Left ventricle myocardium inferior (tissue), 1 donor: ENCODE results near the gene PPFIBP1. TPM values are rescaled to one million over a fixed set of nuclear protein-coding genes. Genes with fewer than 3 reads are reported as not detected.
"Not testable (repeated sequence)": the region's sequence is repeated elsewhere in the genome, so short reads cannot be mapped to it uniquely, and the experiment has no call there.

ENCODE experiments used
- DNase-seq: peaks from one replicate; pipeline ENCODE4 v3.0.0-alpha.2; 2020
- H3K27ac ChIP-seq: fragments of 200-600 bp; replicated peaks from 2 replicates; pipeline ENCODE4 v1.8.0; 2021
- H3K27me3 ChIP-seq: fragments of 200-600 bp; 2 replicates; pipeline ENCODE4 v1.8.0; 2021; ENCODE audit warnings: low read depth
- H3K36me3 ChIP-seq: fragments of 200-600 bp; 2 replicates; pipeline ENCODE4 v1.8.0; 2021
- H3K4me1 ChIP-seq: fragments of 200-600 bp; 2 replicates; pipeline ENCODE4 v1.8.0; 2021
- H3K4me3 ChIP-seq: fragments of 200-600 bp; 2 replicates; pipeline ENCODE4 v1.8.0; 2021; ENCODE audit warnings: mild to moderate bottlenecking, moderate library complexity
- H3K9me3 ChIP-seq: fragments of 200-600 bp; replicated peaks from 2 replicates; pipeline ENCODE4 v1.8.0; 2021
- intact Hi-C: fragments of 100-400 bp; cut with micrococcal nuclease; formaldehyde crosslinking; loops from one replicate; pipeline ENCODE4 v1.11.0; 2022
- total RNA-seq: library from RNA; stranded (reverse); fragmentation: NEBNext Ultra II Directional; extraction: Animal tissue kit (Norgen Biotek cat#: 25700); gene quantifications from one replicate; pipeline ENCODE4 v1.2.1, GENCODE V29; 2021
- TF ChIP-seq, protein P1 (sequence below): fragments of 200-600 bp; IDR thresholded peaks from 2 replicates; pipeline ENCODE4 v1.8.0; 2021; ENCODE audit warnings: antibody characterized with exemption, mild to moderate bottlenecking, borderline replicate concordance
- donor health status: DM: no; HTN: yes; CAD: no; lungs with severe emphysema.

Gene PPFIBP1
- total RNA-seq, 1 donor from 2014 or later = 258 TPM

GRCh38 chr12:27642892-27643291 lies 118.9 kb downstream of the PPFIBP1 start:
- DNase-seq, intact Hi-C loops, H3K27ac ChIP-seq, H3K27me3 ChIP-seq, H3K9me3 ChIP-seq, H3K4me3 ChIP-seq: not testable (repeated sequence)
- Histone ChIP-seq H3K4me1 (peaks cover 62% of the 10 kb centered on the region), H3K36me3 (peaks cover 24% of the 10 kb centered on the region)

GRCh38 chr12:27644158-27644845 lies 120.3 kb downstream of the PPFIBP1 start:
- intact Hi-C loops = no loop called here
- H3K9me3 ChIP-seq = no peaks in the 10 kb centered on the region
- no peak overlapping the region for H3K4me3 ChIP-seq
- no peak for DNase-seq
- TF ChIP-seq, protein P1, sequence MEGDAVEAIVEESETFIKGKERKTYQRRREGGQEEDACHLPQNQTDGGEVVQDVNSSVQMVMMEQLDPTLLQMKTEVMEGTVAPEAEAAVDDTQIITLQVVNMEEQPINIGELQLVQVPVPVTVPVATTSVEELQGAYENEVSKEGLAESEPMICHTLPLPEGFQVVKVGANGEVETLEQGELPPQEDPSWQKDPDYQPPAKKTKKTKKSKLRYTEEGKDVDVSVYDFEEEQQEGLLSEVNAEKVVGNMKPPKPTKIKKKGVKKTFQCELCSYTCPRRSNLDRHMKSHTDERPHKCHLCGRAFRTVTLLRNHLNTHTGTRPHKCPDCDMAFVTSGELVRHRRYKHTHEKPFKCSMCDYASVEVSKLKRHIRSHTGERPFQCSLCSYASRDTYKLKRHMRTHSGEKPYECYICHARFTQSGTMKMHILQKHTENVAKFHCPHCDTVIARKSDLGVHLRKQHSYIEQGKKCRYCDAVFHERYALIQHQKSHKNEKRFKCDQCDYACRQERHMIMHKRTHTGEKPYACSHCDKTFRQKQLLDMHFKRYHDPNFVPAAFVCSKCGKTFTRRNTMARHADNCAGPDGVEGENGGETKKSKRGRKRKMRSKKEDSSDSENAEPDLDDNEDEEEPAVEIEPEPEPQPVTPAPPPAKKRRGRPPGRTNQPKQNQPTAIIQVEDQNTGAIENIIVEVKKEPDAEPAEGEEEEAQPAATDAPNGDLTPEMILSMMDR = no peak
- peaks cover 38% of the 10 kb centered on the region for H3K36me3 ChIP-seq
- H3K27me3 ChIP-seq = no peaks in the 10 kb centered on the region
- peaks cover 49% of the 10 kb centered on the region for H3K4me1 ChIP-seq
- peak overlapping the region; percentile 37 for H3K27ac ChIP-seq

DNA sequence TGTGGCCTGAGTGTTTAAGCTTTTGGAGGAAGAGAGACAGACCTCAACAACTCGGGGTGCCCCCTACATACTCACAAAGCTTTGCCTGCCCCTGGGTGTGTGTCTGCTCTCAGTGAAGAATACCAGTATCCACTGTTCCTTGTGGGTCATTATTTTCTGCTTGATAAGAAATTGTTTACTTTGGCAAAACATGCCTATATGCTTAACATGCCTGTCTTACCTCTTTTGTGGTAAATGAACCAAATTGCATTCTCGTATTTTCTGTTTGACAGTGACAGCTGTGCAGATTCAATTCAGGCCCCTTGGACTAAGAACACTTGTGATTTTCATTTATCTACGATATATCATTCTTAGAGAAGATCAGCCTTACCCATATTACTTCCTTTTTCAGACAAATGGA lies 121.7 kb downstream of the PPFIBP1 start:
- TF ChIP-seq, protein P1 = no peak
- peaks cover 50% of the 10 kb centered on the region for H3K36me3 ChIP-seq
- intact Hi-C loops = no loop called here
- H3K27ac ChIP-seq = peak overlapping the region; percentile 37
- H3K9me3 ChIP-seq = no peaks in the 10 kb centered on the region
- H3K4me3 ChIP-seq = no peak overlapping the region
- no peak for DNase-seq
- peaks cover 36% of the 10 kb centered on the region for H3K4me1 ChIP-seq
- no peaks in the 10 kb centered on the region for H3K27me3 ChIP-seq

DNA sequence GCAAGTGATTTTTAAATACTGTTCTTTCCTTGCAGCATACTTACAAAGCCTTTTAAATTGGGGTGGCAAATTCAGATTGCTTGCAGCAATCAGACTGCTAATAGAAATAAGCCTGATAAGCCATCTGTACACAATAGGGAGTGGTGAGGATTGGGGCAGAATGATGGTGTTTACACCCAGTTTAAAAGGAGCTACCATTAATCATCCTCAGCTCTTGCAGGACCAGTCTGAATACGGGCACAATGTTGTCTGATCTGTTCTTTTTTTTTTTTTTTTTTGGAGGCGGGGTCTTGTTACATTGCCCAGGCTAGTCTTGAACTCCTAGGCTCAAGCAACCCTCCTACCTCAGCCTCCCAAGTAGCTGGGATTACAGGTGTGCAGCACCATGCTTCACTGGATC lies 122.1 kb downstream of the PPFIBP1 start:
- intact Hi-C loops = no loop called here
- TF ChIP-seq, protein P1 = no peak
- no peak overlapping the region for H3K4me3 ChIP-seq
- H3K36me3 ChIP-seq = peaks cover 53% of the 10 kb centered on the region
- H3K4me1 ChIP-seq = peaks cover 31% of the 10 kb centered on the region
- peak overlapping the region; percentile 37 for H3K27ac ChIP-seq
- DNase-seq = no peak
- H3K9me3 ChIP-seq = no peaks in the 10 kb centered on the region
- no peaks in the 10 kb centered on the region for H3K27me3 ChIP-seq

- Histone ChIP-seq H3K9me3 (no peaks in the 10 kb centered on the region), H3K27me3 (no peaks in the 10 kb centered on the region), H3K4me3 (no peak overlapping the region), H3K27ac (no peak overlapping the region), H3K4me1 (peaks cover 17% of the 10 kb centered on the region), H3K36me3 (peaks cover 67% of the 10 kb centered on the region)
- TF ChIP-seq, protein P1 = no peak
- intact Hi-C loops = no loop called here
- no peak for DNase-seq
These were observed 126.0 kb downstream of the PPFIBP1 start for GRCh38 chr12:27650011-27650410.

DNA sequence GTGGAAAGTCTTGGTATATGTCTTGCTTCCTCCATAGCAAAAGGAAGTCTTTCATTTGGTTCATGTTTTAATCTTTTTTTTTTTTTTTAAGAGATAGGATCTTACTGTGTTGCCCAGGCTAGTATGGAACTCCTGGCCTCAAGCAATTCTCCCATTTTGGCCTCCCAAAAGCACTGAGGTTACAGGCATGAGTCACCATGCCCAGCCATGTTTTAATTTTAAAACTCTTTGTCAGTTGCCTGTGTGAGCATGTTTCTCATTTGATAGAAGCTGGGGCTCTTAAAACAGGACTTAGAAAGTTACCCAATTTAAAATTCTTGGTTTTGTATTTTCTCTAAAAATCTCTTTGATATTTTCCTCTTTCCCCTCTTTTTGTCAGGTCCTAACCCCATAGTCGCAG lies 127.2 kb downstream of the PPFIBP1 start:
- Histone ChIP-seq H3K27ac (peak overlapping the region; percentile 24), H3K27me3 (no peaks in the 10 kb centered on the region), H3K4me1 (peaks cover 10% of the 10 kb centered on the region), H3K9me3 (no peaks in the 10 kb centered on the region), H3K4me3 (no peak overlapping the region), H3K36me3 (peaks cover 69% of the 10 kb centered on the region)
- TF ChIP-seq, protein P1 = no peak
- DNase-seq = no peak
- intact Hi-C loops = no loop called here
